A673 (cell line): ENCODE measurements around the gene TSPAN14.

ENCODE experiments used
- CTCF ChIP-seq: fragments of 300-800, 200-600 bp; sonication (generic); conservative IDR thresholded peaks from 2 replicates; pipeline ENCODE4 v1.5.1; 2017; ENCODE audit warnings: low read depth, mild to moderate bottlenecking, antibody characterized with exemption, low read length, moderate library complexity, mixed read lengths
- EZH2 ChIP-seq: fragments of 200-600 bp; sonication (generic); IDR thresholded peaks from 2 replicates; pipeline ENCODE4 v1.6.1; 2017; ENCODE audit warnings: borderline replicate concordance, low read depth, mild to moderate bottlenecking, mixed read lengths, antibody characterized with exemption, low read length; ENCODE audit not compliant: poor library complexity, severe bottlenecking

- TF ChIP-seq CTCF = no peak
- TF ChIP-seq EZH2 = no peak
Measured at GRCh38 chr10:80544316-80544953, 90.3 kb downstream of the TSPAN14 start.
